Measurements from ENCODE around the gene PRKAB2.
A peak's percentile ranks its signal among the peaks of the same experiment; 100 is the strongest.
"Not testable (repeated sequence)": the region's sequence is repeated elsewhere in the genome, so short reads cannot be mapped to it uniquely, and the experiment has no call there.

The PRKAB2 gene, protein sequence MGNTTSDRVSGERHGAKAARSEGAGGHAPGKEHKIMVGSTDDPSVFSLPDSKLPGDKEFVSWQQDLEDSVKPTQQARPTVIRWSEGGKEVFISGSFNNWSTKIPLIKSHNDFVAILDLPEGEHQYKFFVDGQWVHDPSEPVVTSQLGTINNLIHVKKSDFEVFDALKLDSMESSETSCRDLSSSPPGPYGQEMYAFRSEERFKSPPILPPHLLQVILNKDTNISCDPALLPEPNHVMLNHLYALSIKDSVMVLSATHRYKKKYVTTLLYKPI

DNA sequence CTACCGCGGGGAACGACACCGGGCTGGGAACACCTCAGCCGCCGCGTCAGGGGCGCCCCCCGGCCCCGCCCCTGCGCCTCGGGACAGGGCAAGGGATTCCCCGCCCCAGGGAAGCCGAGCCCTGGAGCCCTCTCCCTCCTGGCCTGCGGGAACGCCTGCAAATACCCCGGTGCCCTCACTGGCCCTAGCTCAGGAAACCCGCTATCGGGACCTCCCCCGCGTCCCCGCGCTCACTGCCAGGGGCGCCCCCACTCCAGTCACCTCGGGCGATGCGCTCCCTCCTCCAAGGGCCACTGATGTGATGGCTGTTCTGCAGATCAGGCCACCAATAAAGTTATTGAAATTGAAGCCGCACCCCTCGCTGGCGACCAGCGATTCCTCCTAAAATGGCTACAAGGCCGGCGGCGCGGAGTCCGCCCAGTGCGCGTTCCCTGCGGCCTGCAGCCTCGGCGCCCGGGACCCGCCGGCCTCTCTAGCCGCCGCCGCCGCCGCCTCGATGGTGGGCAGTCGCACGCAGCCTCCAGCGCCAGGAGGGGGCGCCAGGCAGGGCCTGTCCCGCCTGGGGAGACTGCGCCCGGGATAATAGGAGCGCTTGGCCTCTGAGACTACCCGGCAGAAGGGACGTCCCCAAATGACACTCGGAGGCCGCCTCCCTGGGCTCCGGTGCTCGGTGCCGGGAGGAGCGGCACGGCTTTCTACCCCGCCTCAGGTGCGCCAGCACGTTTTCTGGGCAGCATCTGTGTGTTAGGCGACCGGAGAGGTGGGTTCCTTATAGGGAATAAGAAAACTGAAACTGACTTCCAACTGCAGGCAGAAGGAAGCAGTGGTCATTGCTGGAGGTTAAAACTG, at the start of gene PRKAB2:
Gene PRKAB2, minus strand, starts transcription at position 303 of the 849 bp plus-strand sequence. CDS start 326 bp downstream, outside the sequence.
- peak; percentile 87 to 91 for DNase-seq

DNA sequence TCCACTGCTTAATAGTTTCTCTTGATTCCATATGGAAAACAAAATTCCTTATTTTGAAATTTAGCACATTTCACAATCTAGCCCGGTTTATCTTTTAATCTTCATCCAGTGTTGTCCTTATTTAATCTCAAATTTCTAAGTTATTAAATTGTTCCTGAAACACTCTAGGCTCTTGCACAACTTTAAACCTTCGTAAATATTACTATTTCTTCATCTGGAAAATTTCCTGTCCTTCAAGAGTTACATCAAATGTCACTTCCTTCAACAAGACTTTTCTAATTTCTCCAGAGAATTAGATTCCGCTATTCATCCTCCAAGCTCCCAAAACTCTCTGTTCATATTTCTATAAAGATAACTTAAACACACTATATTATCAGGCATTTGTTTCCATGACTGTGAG, 46.3 kb upstream of the PRKAB2 start:
- DNase-seq = no peak

DNA sequence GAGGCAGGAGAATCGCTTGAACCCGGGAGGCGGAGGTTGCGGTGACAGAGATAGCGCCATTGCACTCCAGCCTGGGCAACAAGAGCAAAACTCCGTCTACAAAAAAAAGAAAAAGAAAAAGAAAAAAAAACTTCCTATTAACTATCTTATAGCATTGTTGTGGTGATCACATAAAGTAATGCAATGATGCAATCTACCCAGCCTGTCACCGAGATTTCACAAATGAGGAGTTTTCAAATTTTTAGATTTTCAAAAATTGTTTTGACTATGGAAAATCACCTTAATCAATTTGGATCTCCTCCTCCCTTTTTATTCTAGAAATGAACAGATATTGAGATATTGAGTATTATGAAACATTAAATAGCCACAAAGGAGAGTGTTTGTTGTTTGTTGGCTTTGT, 44.9 kb upstream of the PRKAB2 start:
- DNase-seq = no peak

DNA sequence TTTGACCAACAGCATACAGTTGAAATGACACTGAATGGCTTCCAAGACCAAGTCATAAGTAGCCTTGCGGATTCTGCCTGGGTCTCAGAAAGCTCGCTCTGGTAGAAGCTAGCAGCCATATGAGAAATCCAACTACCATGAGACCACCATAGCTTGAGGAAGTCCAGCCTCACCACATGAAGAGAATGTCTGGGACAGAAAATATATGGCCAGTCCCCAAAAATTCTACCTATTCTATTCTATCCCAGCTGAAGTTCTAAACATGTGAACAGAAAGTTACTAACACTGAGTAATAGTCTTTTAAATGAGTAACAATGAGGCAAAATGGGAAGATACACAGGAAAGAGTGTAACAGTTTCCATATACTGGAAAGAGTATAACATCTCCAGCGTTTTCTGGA, 43.9 kb upstream of the PRKAB2 start:
- no peak for DNase-seq

DNA sequence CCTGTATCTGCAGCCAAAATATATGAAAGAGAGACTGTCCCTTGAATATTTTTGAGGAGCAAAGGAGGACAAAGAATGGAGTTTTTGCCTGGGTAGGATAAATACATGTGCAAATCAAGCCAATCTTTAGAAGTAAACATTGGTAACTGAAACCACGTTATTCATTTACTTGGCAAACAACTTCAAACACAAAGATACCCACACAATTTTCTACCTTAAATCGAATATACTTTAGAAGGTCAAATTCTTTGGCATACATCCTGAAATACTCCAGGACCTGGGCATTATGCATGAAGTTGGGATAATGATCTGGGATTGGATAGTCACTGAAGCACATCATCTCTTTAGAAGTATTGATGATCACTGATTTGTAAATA, 43.3 kb upstream of the PRKAB2 start:
- no peak for DNase-seq

DNA sequence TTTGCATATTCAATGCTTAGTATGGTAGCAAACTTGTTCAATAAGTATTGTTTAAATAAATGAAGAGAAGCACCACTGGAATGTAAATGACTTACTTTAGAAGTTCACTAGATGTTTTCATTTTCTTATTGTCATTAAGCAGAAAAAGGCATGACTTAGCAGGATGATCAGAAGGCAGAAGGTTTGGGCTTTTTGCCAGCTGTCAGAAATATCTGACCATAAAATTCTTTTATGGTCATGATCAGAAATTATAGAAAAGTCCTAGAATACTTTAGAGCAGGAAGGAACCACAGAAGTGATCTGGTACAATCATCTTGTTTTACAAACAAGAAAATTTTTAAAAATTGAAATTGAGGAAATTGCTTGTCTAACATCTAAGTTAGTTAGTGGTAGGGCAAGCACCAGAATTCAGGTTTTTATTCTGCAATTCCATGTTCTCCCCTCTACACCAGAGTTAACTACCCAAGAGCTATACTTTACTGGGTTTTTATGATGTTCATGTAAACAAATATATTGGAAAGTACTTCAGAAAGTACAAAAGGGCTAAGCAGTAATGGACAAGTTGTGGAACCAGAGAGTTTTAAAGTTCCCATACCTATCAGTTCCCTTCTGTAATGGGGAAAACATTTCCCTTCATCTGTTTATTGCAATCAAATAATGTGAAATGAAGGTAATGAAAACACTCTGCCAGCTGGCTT, 42.7 kb upstream of the PRKAB2 start:
- DNase-seq = no peak

DNA sequence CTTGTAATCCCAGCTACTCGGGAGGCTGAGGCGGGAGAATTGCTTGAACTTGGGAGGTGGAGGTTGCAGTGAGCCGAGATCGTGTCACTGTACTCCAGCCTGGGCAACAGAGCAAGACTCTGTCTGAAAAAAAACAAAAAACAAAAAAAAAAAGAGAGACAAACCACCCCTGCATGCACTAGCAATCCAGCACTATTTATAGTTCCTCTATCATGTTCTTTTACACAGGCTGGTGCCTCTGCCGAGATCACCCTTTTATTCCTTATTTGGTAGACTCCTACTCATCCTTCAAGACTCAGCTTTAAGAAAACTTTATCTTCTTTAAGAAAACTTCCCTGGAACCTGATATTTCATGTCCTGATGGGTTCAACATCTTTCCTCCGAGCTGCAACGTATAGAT, 42.1 kb upstream of the PRKAB2 start:
- DNase-seq = no peak

DNA sequence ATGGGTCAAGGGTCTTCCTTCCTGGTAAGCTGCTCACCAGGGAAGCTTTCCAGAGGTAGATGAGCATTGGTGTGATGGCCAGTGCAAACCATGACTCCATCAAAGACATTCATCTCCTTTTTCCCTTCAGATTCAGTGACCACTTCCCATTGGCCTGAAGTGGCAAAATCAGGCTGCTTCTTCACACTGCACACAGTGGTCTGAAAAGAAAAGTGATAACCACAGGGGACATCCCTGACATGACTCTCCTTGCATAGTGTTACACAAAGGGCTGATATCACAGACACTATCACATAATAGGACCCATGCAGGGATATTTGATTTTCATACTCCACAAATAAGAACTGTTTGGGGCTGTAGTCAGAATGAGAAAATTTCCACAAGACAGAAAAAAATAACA, 41.0 kb upstream of the PRKAB2 start:
- DNase-seq = no peak

DNA sequence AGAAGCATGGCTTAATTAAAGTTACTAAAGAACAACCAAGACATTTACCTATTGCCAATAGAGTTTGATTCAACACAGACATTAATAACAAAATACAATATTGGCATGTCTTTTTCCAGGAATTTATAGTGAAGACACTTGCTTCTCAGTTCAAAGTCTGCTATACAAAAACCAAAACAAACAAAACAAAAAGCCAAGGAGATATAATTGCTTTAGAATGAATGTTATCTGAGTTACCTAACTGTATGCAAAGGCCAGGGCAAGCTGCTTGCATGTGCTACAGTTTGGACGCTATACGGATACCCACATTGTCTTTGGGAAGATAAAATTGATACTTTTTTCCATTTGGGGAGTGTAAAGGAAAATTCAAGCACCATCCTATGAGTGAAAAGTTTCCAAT, 39.3 kb upstream of the PRKAB2 start:
- no peak for DNase-seq

DNA sequence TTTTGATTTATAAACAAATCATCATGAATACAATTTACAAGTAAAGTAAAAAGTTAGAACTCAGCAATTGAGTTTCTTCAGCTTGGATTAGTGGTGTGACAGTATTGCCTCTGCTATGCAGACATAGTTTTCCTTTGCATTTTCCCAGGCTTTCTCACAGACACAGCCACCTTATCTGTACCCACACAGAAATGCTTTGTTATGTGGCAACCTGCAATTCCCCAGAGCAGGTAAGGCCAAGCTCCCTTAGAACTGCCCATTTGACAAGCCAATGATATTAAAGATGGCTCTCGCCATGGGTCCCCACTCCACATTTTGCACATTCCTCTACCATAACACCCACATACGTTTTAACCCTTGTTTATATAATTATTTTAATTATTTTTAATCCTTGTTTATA, 38.7 kb upstream of the PRKAB2 start:
- DNase-seq = no peak

DNA sequence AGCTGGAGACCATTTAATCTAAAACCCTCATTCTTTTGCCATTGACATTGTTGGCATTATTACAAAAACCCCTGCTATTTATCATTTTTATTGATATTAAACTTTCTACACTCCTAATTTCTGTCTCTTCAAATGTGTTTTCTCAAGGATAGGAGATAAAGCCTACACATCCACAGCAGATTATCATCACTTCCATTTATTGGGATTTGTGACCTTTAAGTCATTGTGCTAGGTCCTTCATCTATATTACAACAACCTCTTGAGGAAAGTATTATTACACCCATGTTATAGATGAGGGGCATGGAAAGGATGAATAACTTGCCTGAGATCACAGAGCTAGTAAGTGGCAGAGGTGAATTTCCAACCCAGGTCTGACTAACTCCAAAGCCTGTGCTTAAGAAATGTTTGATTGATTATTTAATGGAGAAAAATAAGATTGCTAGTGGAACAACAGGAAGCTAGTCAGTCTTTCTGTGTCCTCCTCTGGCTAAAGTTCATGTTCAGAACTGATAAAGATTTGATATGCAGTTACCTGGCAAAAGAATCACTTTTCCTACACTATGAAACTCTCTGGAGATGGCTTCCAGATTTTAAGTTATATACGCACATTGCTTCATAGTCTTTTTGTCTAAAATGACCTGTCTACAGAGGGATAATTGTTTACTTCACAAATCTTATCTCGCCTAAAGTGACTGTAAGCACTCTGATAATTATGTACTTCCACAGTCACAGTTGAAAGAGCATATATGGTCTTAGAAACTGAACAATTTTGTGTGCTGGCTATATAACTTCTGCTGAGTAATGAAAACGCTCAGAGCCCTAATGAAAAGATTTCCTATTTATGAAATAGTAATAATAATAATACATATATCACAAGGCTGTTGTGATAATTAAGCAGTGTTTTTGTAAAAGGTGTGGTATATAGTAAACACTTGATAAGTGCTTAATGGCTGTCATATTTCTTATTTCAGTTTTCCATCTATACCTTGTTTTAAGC, 37.9 kb upstream of the PRKAB2 start:
- no peak for DNase-seq

DNA sequence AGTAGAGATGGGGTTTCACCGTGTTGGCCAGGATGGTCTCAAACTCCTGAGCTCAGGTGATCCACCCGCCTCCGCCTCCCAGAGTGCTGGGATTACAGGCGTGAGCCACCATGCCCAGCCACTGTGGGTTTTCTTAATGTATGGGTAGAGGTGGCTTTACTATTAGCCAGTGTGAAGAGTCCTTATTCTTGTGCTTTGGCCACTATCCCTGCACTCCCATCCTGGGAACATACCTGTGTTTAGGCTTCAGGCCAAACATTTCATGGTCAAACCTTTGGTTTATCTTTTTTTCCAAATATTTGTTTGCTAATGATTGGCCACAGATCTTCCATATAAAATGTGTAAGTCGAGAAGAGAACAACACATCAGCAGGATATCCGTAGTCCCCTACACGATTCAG, 36.3 kb upstream of the PRKAB2 start:
- no peak for DNase-seq

DNA sequence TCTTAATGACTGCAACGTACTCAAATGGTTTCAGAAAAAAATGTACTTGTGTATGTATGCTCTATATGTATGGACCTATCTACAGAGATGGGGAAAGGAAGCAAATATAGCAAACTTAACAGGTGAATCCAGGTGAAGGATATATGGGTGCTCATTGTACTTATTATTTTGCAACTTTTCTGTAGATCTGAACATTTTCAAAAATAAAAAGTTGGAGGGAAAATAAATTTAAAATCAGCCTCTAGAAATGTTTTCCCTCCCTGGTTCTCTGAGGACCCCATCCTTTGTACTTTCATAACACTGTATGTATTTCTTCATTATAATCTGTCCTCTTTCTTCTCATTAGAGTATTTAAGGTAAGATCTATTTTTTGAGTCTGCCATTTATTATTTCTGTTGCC, 34.9 kb upstream of the PRKAB2 start:
- no peak for DNase-seq

DNA sequence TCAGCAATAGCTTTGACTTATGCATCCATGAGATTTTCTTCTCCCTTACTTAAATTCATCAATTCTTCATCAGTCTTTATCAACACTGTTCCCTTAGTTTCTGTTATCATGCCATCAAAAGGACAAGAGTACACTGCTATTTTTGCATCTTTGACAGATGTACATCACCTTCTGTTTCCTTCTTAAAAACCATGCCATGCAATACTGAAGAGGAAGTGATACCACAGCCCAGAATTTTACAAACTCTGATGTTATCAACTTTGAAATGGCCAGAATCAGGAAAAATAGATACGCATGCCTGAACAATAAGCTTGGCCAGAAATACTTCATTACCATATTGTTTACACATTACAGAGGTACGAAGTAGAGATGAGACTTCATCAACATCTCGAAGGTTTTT, 31.8 kb upstream of the PRKAB2 start:
- DNase-seq = no peak

DNA sequence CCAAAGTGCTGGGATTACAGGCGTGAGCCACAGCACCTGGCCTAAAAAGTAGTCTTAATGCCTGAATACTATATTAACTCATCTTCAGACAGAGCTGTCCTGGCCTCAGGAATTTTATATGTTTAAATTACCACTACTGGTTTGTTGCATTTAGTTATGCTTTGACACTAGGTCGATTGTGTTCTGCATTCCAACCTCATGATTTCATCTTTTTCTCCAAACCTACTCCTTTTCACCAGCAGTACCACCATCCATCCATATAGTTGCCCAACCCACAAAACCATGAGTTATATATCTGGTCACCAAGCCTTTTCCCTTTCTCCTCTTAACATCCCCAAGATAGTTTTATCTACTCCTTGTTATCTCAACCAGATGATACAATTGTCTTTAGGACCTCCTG, 30.3 kb upstream of the PRKAB2 start:
- DNase-seq = no peak

DNA sequence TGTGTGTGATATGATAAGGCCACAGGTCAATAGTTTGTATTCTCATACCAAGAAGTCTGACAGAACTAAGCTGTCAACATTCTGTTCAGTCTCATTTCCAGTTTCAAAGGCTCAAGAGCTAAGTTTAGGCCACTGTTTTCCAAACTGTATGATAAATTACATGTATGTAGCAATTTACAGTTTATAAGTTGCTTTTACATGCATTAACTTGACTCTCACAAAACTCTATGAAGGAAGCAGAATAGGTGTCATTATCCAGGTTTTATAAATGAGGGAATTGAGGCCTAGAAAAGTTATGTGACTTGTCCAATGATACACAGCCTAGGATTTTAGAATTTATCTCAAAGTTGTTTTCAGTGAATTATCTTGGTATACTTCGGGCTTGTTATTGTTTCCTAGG, 29.5 kb upstream of the PRKAB2 start:
- DNase-seq = no peak

DNA sequence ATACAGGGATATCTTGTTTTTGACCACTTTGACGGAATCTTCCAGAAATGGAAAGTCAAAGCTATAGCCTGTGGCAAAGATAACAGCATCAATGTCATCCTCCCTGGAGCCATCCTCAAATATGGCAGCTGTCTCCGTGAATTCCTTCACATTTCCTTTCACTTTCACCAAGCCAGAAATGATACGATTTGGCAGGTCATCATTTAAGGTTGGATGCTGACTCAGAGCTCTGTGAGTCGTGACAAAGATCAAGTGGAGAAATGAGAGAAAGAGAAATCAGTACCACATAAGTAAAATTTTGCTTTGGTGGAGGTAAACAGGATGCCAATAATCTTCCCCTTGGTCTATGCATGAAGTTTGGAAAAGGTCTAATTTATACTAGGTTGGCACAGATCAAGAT, 29.0 kb upstream of the PRKAB2 start:
- no peak for DNase-seq

DNA sequence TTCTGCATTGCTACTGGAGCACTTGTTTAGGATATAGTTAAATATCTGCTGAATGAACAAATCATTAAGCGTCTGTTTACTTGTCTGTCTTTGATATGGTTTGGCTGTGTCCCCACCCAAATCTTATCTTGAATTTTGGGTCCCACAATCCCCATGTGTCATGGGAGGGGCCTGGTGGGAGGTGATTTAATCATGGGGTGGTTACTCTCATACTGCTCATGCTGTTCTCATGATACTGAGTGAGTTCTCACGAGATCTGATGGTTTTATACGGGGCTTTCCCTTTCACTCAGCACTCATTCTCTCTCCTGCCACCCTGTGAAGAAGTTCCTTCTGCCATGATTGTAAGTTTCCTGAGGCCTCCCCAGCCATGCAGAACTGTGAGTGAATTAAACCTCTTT, 25.1 kb upstream of the PRKAB2 start:
- DNase-seq = not testable (repeated sequence)

DNA sequence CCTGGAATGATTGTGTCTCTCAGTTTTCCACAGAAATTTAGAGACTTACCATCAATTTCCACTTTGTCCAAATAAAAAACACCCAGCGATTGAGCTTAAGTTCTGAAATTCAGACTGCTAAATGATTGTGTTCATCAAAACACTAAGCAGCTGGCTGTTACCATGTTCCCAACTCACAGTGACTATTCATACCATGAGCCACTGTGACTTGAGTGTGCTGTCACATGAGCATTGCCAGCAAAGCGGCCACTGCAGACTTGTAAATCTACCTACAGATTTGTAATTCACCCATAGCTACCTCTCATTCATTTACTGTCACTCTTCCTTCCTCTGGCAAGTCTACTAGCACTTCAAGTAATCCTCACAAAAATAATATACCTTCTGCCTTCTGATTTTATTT, 17.2 kb upstream of the PRKAB2 start:
- no peak for DNase-seq

DNA sequence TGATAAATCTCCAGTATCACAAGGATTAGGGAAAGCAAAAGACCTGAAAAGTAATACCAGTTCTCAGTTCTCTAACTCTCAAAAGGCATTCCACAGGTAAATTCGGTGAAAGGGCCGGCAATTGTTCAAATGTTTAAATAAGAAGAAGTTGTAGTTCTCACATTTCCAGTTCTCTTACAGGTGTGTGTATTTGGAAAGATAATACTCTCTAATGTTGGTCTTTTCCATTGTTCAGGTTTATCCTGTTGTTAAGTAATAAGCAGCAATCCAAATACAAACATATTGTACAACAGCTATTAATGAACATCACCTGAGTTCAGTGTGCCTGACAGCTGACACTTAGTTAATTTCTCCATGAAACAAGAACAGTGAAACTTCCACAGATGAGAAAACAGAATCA, 13.2 kb upstream of the PRKAB2 start:
- DNase-seq = no peak

DNA sequence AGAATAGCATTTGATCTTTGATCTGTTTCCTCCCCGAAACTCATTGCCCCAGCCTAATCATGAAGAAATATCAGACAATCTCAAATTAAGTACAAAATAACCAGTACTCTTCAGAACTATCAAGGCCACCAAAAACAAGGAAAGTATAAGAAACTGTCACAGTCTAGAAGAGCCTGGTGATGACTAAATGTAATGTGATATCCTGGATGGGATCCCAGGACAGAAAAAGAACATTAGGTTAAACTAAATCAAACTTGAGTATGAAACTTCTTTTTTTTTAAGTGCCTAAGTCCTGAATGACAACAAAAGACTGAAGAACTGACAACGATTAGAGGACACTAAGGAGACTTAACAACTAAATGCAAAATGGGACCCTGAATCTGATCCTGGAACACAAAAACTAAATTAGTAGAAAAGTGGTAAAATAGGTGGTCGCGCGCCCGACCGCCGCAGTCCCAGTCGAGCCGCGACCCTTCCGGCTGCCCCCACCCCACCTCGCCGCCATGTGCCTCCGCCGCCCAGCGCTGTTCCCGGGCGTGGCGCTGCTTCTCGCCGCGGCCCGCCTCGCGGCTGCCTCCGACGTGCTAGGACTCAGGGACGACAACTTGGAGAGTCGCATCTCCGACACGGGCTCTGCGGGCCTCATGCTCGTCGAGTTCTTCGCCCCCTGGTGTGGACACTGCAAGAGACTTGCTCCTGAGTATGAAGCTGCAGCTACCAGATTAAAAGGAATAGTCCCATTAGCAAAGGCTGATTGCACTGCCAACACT, 5.5 kb upstream of the PRKAB2 start:
- DNase-seq = no peak
